Ascending aorta (tissue), 2 donors: ENCODE results near the gene GRIK2. TPM values are rescaled to one million over a fixed set of nuclear protein-coding genes. Genes with fewer than 3 reads are reported as not detected.

ENCODE experiments used
- DNase-seq, 2 donors: peaks; one replicate each; pipeline ENCODE4 v3.0.0-alpha.2; 2019; ENCODE audit warnings: low spot score in 2 of 2
- H3K27ac ChIP-seq, 2 donors: fragments of 200-600 bp; sonication (generic); one replicate each; pipeline ENCODE4 v1.5.1; 2016 to 2017; ENCODE audit warnings: mild to moderate bottlenecking in 1 of 2
- H3K27me3 ChIP-seq: fragments of 200-600 bp; sonication (generic); one replicate; pipeline ENCODE4 v1.5.1; 2017
- H3K36me3 ChIP-seq, 2 donors: fragments of 200-600 bp; sonication (generic); one replicate each; pipeline ENCODE4 v1.5.1; 2016
- H3K4me1 ChIP-seq, 2 donors: fragments of 200-600 bp; sonication (generic); one replicate each; pipeline ENCODE4 v1.5.1; 2016 to 2017; ENCODE audit warnings: mild to moderate bottlenecking in 1 of 2
- H3K4me3 ChIP-seq, 2 donors: fragments of 200-600 bp; sonication (generic); one replicate each; pipeline ENCODE4 v1.5.1; 2016 to 2017; ENCODE audit warnings: mild to moderate bottlenecking in 1 of 2
- H3K9me3 ChIP-seq, 2 donors: fragments of 200-600 bp; sonication (generic); one replicate each; pipeline ENCODE4 v1.5.1; 2016
- intact Hi-C: fragments of 100-400 bp; cut with DNase I; formaldehyde crosslinking; loops from one replicate; pipeline ENCODE4 v1.15.1; 2023
- total RNA-seq: library from RNA; depleted of rRNA; stranded (reverse); fragments of >200 nt; gene quantifications from one replicate; pipeline ENCODE4 v1.1.0, GENCODE V29; 2016
- TF ChIP-seq, protein P1 (sequence below), 3 experiments: fragments of 200-600 bp in 2 of 3; fragments of 450-650 bp in 1 of 3; sonication (generic) in 2 of 3; IDR thresholded peaks; one replicate each; pipeline ENCODE4 v1.5.1; 2016 to 2019; ENCODE audit warnings: antibody characterized with exemption in 3 of 3, mild to moderate bottlenecking in 1 of 3, moderate library complexity in 1 of 3

The GRIK2 gene
- total RNA-seq, 1 donor from 2014 or later, result not detected

DNA sequence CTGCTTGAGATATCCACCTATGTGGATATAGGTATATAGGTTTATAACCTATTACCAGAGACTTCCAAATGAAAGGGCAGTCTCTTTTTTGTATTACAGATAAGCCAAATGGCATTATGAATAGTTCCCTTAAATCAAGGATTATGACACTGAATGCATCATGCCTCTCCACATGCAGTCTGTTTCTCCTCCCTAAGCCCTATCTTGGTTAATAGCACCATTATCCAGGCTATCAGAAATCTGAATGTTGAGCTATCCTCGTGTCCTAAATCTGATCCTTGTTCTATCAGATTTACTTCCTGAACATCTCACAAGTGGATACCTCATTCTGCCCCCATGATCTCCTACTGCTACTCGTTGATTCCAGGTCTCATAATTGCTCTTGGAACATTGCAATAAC is 138.0 kb downstream of the GRIK2 start:
- DNase-seq, result no peak
- no peaks in the 10 kb centered on the region for H3K9me3 ChIP-seq

GRCh38 chr6:101534386-101534785 is 140.9 kb downstream of the GRIK2 start:
- no peaks in the 10 kb centered on the region for H3K4me1 ChIP-seq
- DNase-seq, result no peak
- no peaks in the 10 kb centered on the region for H3K36me3 ChIP-seq
- no peak overlapping the region for H3K27ac ChIP-seq
- intact Hi-C loops, result no loop called here
- no peaks in the 10 kb centered on the region for H3K9me3 ChIP-seq
- no peaks in the 10 kb centered on the region for H3K27me3 ChIP-seq
- TF ChIP-seq, protein P1, sequence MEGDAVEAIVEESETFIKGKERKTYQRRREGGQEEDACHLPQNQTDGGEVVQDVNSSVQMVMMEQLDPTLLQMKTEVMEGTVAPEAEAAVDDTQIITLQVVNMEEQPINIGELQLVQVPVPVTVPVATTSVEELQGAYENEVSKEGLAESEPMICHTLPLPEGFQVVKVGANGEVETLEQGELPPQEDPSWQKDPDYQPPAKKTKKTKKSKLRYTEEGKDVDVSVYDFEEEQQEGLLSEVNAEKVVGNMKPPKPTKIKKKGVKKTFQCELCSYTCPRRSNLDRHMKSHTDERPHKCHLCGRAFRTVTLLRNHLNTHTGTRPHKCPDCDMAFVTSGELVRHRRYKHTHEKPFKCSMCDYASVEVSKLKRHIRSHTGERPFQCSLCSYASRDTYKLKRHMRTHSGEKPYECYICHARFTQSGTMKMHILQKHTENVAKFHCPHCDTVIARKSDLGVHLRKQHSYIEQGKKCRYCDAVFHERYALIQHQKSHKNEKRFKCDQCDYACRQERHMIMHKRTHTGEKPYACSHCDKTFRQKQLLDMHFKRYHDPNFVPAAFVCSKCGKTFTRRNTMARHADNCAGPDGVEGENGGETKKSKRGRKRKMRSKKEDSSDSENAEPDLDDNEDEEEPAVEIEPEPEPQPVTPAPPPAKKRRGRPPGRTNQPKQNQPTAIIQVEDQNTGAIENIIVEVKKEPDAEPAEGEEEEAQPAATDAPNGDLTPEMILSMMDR (IDR thresholded peaks at IDR 0.05), result no peak
- no peak overlapping the region for H3K4me3 ChIP-seq

More for the DNA sequence above, 138.0 kb downstream of the GRIK2 start:
- TF ChIP-seq, protein P1 (IDR thresholded peaks at IDR 0.05), result no peak
- no peaks in the 10 kb centered on the region for H3K4me1 ChIP-seq
- no peaks in the 10 kb centered on the region for H3K27me3 ChIP-seq
- no peaks in the 10 kb centered on the region for H3K36me3 ChIP-seq
- intact Hi-C loops, result no loop called here
- no peak overlapping the region for H3K4me3 ChIP-seq
- H3K27ac ChIP-seq, result no peak overlapping the region

GRCh38 chr6:101534821-101535220 is 141.3 kb downstream of the GRIK2 start:
- Histone ChIP-seq H3K27ac (no peak overlapping the region), H3K36me3 (no peaks in the 10 kb centered on the region), H3K9me3 (no peaks in the 10 kb centered on the region), H3K4me1 (no peaks in the 10 kb centered on the region), H3K27me3 (no peaks in the 10 kb centered on the region), H3K4me3 (no peak overlapping the region)
- intact Hi-C loops, result no loop called here
- DNase-seq, result no peak
- TF ChIP-seq, protein P1 (IDR thresholded peaks at IDR 0.05), result no peak

DNA sequence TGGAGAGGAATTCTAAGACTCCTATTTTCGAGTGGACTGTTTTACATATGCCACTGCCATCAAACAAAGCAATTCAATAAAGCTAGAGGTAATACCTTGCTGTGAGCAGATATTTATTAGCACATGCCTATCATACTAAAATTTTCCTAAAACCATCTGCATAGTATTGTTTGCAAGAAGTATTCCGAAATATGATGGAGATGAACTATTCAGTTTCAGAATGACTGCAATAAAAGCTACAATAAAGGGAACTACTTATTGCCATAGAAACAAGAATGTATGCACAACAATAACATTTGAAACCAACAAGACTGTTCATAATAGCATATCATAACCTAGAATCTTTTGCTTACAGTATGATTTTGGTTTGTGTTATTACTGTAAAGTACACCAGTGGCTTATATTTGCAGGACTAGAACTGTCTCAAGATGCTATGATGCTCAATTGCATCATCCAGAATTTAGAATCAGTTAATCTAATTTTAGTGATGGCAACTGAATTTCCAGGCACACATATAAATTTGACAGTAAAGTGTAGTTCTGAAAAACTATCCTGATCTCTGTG is 144.3 kb downstream of the GRIK2 start:
- TF ChIP-seq, protein P1 (IDR thresholded peaks at IDR 0.05), result no peak
- H3K4me1 ChIP-seq, result no peaks in the 10 kb centered on the region

DNA sequence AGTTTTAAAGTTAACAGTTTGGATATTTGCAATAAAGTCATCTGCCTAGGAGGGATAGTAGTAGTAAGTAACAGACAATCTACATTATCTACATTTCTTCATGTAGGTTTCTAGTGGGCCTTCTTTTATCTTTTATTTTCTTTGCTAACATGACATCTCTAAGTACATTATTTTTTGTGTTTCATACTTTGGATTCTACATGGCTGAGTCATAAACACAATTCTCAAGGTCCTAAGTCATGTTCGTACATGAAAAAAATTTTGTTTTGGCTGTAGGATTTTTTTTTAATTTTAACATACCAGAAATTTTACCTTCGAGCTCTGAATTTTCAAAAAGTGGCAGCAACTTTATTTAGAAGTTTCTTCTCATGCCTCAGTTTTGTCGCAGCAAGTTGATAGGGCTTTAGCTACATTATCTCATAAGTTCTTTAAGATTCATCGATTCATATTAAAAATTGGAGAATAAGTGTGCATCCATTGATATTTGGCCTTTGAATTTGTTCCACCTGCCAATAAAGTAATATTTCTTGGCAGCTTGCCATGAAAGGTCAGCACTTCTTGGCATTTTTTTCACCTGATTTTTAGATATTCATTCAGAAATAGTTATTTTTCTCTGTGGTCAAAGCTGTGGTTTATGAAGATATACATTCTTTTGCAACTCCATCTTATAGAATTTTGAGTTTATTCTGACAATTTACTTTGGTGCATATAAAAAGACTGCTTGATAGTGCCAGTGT is 146.2 kb downstream of the GRIK2 start:
- H3K27me3 ChIP-seq, result no peaks in the 10 kb centered on the region
- intact Hi-C loops, result no loop called here
- H3K4me3 ChIP-seq, result no peak overlapping the region
- no peak for DNase-seq
- no peaks in the 10 kb centered on the region for H3K9me3 ChIP-seq
- H3K4me1 ChIP-seq, result no peaks in the 10 kb centered on the region
- H3K36me3 ChIP-seq, result no peaks in the 10 kb centered on the region
- TF ChIP-seq, protein P1 (IDR thresholded peaks at IDR 0.05), result no peak
- H3K27ac ChIP-seq, result no peak overlapping the region

More for the DNA sequence above, 144.3 kb downstream of the GRIK2 start:
- DNase-seq, result no peak
- Histone ChIP-seq H3K27ac (no peak overlapping the region), H3K27me3 (no peaks in the 10 kb centered on the region), H3K4me3 (no peak overlapping the region), H3K36me3 (no peaks in the 10 kb centered on the region), H3K9me3 (no peaks in the 10 kb centered on the region)
- intact Hi-C loops, result no loop called here
